GM12872 (cell line): Measurements from ENCODE around the gene SPATA2L.

Experiments used
- TF ChIP-seq, protein P1 (sequence below): IDR thresholded peaks from 3 replicates; pipeline ENCODE4 v1.5.1; 2011; ENCODE audit warnings: low read depth, mild to moderate bottlenecking, low read length, moderate library complexity; ENCODE audit not compliant: insufficient read depth

The SPATA2L gene, protein sequence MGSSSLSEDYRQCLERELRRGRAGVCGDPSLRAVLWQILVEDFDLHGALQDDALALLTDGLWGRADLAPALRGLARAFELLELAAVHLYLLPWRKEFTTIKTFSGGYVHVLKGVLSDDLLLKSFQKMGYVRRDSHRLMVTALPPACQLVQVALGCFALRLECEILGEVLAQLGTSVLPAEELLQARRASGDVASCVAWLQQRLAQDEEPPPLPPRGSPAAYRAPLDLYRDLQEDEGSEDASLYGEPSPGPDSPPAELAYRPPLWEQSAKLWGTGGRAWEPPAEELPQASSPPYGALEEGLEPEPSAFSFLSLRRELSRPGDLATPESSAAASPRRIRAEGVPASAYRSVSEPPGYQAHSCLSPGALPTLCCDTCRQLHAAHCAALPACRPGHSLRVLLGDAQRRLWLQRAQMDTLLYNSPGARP

GRCh38 chr16:89701425-89702406, at the start of gene SPATA2L:
Gene SPATA2L, minus strand, starts transcription at chr16:89701705. Its CDS starts 473 bp downstream, at chr16:89701232.
- TF ChIP-seq, protein P1, sequence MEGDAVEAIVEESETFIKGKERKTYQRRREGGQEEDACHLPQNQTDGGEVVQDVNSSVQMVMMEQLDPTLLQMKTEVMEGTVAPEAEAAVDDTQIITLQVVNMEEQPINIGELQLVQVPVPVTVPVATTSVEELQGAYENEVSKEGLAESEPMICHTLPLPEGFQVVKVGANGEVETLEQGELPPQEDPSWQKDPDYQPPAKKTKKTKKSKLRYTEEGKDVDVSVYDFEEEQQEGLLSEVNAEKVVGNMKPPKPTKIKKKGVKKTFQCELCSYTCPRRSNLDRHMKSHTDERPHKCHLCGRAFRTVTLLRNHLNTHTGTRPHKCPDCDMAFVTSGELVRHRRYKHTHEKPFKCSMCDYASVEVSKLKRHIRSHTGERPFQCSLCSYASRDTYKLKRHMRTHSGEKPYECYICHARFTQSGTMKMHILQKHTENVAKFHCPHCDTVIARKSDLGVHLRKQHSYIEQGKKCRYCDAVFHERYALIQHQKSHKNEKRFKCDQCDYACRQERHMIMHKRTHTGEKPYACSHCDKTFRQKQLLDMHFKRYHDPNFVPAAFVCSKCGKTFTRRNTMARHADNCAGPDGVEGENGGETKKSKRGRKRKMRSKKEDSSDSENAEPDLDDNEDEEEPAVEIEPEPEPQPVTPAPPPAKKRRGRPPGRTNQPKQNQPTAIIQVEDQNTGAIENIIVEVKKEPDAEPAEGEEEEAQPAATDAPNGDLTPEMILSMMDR: peak; percentile 34; the same call in 2 of the 3 replicates

DNA sequence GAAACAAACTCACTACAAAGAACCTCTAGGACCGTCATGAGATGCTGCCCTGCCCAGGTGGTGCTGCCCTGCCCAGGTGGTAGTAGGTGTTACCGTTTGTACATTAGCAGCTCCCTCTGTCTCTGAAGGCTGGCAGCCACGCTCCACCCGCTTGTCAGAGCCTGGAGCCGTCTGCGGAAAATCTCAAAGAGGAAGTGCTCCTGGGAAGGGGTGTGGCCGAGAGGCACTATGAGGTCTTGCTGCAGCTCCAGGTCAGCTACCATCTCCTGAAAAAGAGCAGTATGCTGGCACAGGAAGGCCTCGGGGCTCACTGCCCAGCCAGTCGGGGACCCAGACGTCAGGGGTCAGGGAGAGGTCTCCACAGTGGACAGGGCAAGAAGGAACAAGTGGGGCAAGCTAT, 48.1 kb upstream of the SPATA2L start:
- TF ChIP-seq, protein P1: no peak

- TF ChIP-seq, protein P1: no peak
Measured at GRCh38 chr16:89748921-89749320, 47.4 kb upstream of the SPATA2L start.

GRCh38 chr16:89748076-89748475, 46.6 kb upstream of the SPATA2L start:
- TF ChIP-seq, protein P1: no peak

DNA sequence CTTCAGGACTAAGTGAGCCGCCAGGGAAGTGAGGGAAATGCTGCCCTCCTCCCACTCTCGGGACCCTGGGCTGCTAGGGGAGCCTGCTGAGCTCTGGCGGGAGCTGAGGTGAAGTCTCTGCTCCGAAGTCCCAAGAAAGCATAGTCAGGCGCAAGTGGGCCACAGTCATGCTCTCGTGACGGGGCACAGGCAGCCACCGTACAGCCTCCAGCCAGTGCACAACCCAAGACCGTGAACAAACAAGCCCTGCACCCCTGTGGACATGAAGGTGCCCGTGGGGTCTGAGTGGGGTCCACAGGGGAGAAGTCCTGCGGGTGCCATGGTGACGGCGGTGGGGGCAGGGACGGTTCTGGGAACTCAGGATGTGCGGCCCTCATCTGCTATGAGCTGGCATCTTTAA, 44.5 kb upstream of the SPATA2L start:
- TF ChIP-seq, protein P1: no peak

GRCh38 chr16:89744813-89745212, 43.3 kb upstream of the SPATA2L start:
- TF ChIP-seq, protein P1: no peak

DNA sequence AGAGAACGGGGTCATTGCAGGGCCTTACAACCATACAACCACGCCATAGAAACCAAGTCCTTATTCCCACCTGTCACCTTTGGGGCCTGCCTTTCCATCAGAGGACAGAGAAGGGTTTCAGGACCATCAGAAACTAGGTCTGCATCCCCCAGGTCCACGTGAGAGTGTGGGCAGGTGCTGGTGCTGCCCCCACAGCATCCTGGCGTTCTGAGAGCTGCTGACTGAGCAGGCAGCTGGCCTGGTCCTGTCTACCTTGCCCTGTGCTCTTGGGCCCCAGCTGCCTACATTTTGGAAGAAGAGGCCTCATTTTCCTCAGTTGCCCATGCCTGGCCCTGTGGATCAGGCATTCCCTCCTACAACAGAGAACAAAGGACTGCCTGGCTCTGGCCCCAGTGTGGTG, 41.4 kb upstream of the SPATA2L start:
- TF ChIP-seq, protein P1: no peak
